HepG2 (cell line): ENCODE results near the gene ADAMTS13. TPM values are rescaled to one million over a fixed set of nuclear protein-coding genes. Genes with fewer than 3 reads are reported as not detected.

ENCODE experiments used
- CHCHD3 ChIP-seq: sonication (generic); formaldehyde crosslinking; IDR thresholded peaks from 2 replicates; pipeline ENCODE4 v1.8.0; 2022; ENCODE audit warnings: mild to moderate bottlenecking, missing genetic modification reagents, moderate library complexity
- FOXJ3 ChIP-seq: sonication (generic); formaldehyde crosslinking; IDR thresholded peaks from 2 replicates; pipeline ENCODE4 v1.4.0; 2020; ENCODE audit warnings: missing genetic modification reagents, mild to moderate bottlenecking, borderline replicate concordance
- HDAC1 ChIP-seq: sonication (generic); formaldehyde crosslinking; IDR thresholded peaks from 2 replicates; pipeline ENCODE4 v1.5.1; 2020; ENCODE audit warnings: mild to moderate bottlenecking, missing genetic modification reagents
- HES4 ChIP-seq: sonication (generic); formaldehyde crosslinking; IDR thresholded peaks from 2 replicates; pipeline ENCODE4 v1.9.0; 2021; ENCODE audit warnings: mild to moderate bottlenecking, missing genetic modification reagents, borderline replicate concordance
- HMG20A ChIP-seq: IDR thresholded peaks from 2 replicates; pipeline ENCODE4 v1.6.1; 2016; ENCODE audit warnings: borderline replicate concordance
- HOXA5 ChIP-seq: sonication (generic); formaldehyde crosslinking; IDR thresholded peaks from 2 replicates; pipeline ENCODE4 v1.4.0; 2020; ENCODE audit warnings: missing genetic modification reagents
- JUNB ChIP-seq: sonication (generic); formaldehyde crosslinking; IDR thresholded peaks from 2 replicates; pipeline ENCODE4 v1.8.0; 2022; ENCODE audit warnings: missing genetic modification reagents, mild to moderate bottlenecking, borderline replicate concordance
- KLF11 ChIP-seq: IDR thresholded peaks from 2 replicates; pipeline ENCODE4 v1.6.1; 2016; ENCODE audit warnings: missing compliant biosample characterization
- MED1 ChIP-seq: sonication (generic); formaldehyde crosslinking; IDR thresholded peaks from 2 replicates; pipeline ENCODE4 v1.4.0; 2020; ENCODE audit warnings: missing genetic modification reagents
- PLRG1 ChIP-seq: fragments of 450-650 bp; conservative IDR thresholded peaks from 2 replicates; pipeline ENCODE4 v1.6.1; 2016
- POLR2A ChIP-seq, 2 experiments: IDR thresholded peaks; 2 replicates each; pipeline ENCODE4 v1.6.1; 2011; ENCODE audit warnings: low read depth in 2 of 2, low read length in 2 of 2, mild to moderate bottlenecking in 1 of 2, moderate library complexity in 1 of 2; ENCODE audit not compliant: insufficient read depth in 1 of 2
- RBFOX2 ChIP-seq: fragments of 200-400 bp; formaldehyde crosslinking; IDR thresholded peaks from 2 replicates; pipeline ENCODE4 v1.6.1; 2017; ENCODE audit warnings: low read depth, mild to moderate bottlenecking, low read length
- SALL1 ChIP-seq: sonication (generic); formaldehyde crosslinking; IDR thresholded peaks from 2 replicates; pipeline ENCODE4 v1.8.0; 2022; ENCODE audit warnings: mild to moderate bottlenecking, missing genetic modification reagents
- SMAD9 ChIP-seq: sonication (generic); formaldehyde crosslinking; IDR thresholded peaks from 2 replicates; pipeline ENCODE4 v1.5.1; 2020; ENCODE audit warnings: mild to moderate bottlenecking, missing genetic modification reagents
- THAP11 ChIP-seq: IDR thresholded peaks from 2 replicates; pipeline ENCODE4 v1.6.1; 2016; ENCODE audit warnings: missing biosample characterization, missing genetic modification reagents
- TMF1 ChIP-seq: sonication (generic); formaldehyde crosslinking; IDR thresholded peaks from 2 replicates; pipeline ENCODE4 v1.8.1; 2022; ENCODE audit warnings: low read depth, missing genetic modification reagents
- ZBTB8A ChIP-seq: sonication (generic); formaldehyde crosslinking; IDR thresholded peaks from 2 replicates; pipeline ENCODE4 v1.4.0; 2020; ENCODE audit warnings: mild to moderate bottlenecking, low read depth, missing genetic modification reagents, borderline replicate concordance
- ZNF121 ChIP-seq: sonication (generic); formaldehyde crosslinking; IDR thresholded peaks from 2 replicates; pipeline ENCODE4 v1.5.0; 2020; ENCODE audit warnings: mild to moderate bottlenecking, missing genetic modification reagents
- ZNF124 ChIP-seq: sonication (generic); formaldehyde crosslinking; IDR thresholded peaks from 2 replicates; pipeline ENCODE4 v1.4.0; 2020; ENCODE audit warnings: missing genetic modification reagents
- ZNF549 ChIP-seq: sonication (generic); formaldehyde crosslinking; IDR thresholded peaks from 2 replicates; pipeline ENCODE4 v1.5.0; 2020; ENCODE audit warnings: missing genetic modification reagents
- ZNF713 ChIP-seq: sonication (generic); formaldehyde crosslinking; IDR thresholded peaks from 2 replicates; pipeline ENCODE4 v1.4.0; 2020; ENCODE audit warnings: mild to moderate bottlenecking, missing genetic modification reagents
- ZNF768 ChIP-seq: sonication (generic); formaldehyde crosslinking; IDR thresholded peaks from 2 replicates; pipeline ENCODE4 v1.4.0; 2020; ENCODE audit warnings: missing genetic modification reagents
- ZNF788 ChIP-seq: sonication (generic); formaldehyde crosslinking; IDR thresholded peaks from 2 replicates; pipeline ENCODE4 v1.5.0; 2020; ENCODE audit warnings: mild to moderate bottlenecking, missing genetic modification reagents, borderline replicate concordance
- ZNF816 ChIP-seq: sonication (generic); formaldehyde crosslinking; IDR thresholded peaks from 2 replicates; pipeline ENCODE4 v1.8.0; 2022; ENCODE audit warnings: missing genetic modification reagents, mild to moderate bottlenecking, borderline replicate concordance
- ZSCAN21 ChIP-seq: sonication (generic); formaldehyde crosslinking; IDR thresholded peaks from 2 replicates; pipeline ENCODE4 v1.8.0; 2022; ENCODE audit warnings: mild to moderate bottlenecking, missing genetic modification reagents, moderate library complexity, borderline replicate concordance
- polyA plus RNA-seq, 8 experiments: library from polyadenylated mRNA; depleted of rRNA in 3 of 8; stranded (reverse) in 7 of 8; unstranded in 1 of 8; fragments of >200 nt; fragmentation: Illumina TruSeq in 4 of 8; extraction: Trizol in 4 of 8; gene quantifications; 2 replicates each; pipeline versions ENCODE4 v1.2.1 to v1.2.3, GENCODE V29; 2011 to 2016; ENCODE audit warnings: low read depth in 4 of 8, missing spikeins in 1 of 8, mixed read lengths in 1 of 8; ENCODE audit not compliant: insufficient read depth in 1 of 8
- total RNA-seq, 5 experiments: library from RNA; depleted of rRNA; stranded (reverse); fragments of >200 nt; fragmentation: Illumina TruSeq; extraction: Trizol; gene quantifications; 2 replicates each; pipeline ENCODE4 v1.2.3, GENCODE V29; 2016; ENCODE audit warnings: low read depth in 1 of 5
- TF ChIP-seq, protein P1 (sequence below): sonication (generic); formaldehyde crosslinking; IDR thresholded peaks from 2 replicates; pipeline ENCODE4 v1.5.0; 2020; ENCODE audit warnings: missing genetic modification reagents, mild to moderate bottlenecking, borderline replicate concordance
- TF ChIP-seq, protein P2 (sequence below): sonication (generic); formaldehyde crosslinking; IDR thresholded peaks from 2 replicates; pipeline ENCODE4 v1.8.1; 2023; ENCODE audit warnings: mild to moderate bottlenecking, inconsistent platforms, moderate library complexity, missing genetic modification reagents, borderline replicate concordance

The ADAMTS13 gene
- total and polyA plus RNA-seq, 2 of the 13 experiments (the other 11 are each of a cell fraction or from before 2014, with no cell fraction given) = 0.91 to 4.5 TPM

DNA sequence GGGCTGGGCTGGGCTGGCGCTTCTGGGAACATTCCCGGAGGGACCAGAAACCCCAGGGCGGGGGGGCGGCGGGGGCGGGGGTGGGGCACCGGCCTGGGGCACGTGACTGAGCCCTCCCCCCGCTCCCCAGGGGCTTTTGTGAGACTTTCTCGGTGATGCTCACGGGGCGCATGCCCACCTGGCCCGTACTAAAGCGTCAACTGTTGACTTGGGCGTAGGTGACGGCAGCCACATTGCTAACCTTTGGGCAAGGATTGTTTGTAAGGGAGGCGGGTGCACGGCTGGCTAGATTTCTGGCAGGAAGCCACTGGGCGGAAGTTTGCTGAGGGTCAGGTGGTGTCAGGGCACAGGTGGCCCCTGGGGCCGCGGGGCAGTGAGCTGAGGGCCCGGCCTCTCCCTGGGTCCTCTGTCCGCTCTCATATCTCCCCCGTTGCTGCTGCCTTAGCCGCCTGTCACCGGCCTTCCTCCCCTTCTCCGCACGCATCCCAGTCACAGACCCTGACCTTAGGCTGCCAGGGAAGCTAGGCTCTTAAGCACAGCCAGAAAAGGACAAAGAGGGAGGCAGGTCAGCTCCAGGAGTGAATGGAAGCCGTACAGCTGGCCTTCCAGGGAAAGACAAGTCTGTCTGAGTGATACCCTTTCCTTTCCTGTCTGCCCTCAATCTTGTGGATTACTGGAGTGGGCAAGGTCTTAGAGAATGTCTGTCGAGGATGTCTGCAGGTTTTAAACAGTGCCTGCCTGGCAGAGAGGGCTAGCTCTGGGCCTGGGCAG is 38.4 kb downstream of the ADAMTS13 start (continued):
- TF ChIP-seq HES4 (CRISPR knock-in tag) (peak; percentile 8; the same call in 1 of the 2 replicates), ZBTB8A (CRISPR knock-in tag) (no peak), JUNB (CRISPR knock-in tag) (no peak), ZNF121 (peak; percentile 44; the same call in 1 of the 2 replicates), CHCHD3 (CRISPR knock-in tag) (no peak), ZNF549 (CRISPR knock-in tag) (no peak), HMG20A (CRISPR knock-in tag) (peak; percentile 48; the same call in 1 of the 2 replicates), ZNF768 (no peak), ZNF124 (CRISPR knock-in tag) (peak; percentile 38; the same call in 1 of the 2 replicates), ZNF713 (CRISPR knock-in tag) (no peak), TMF1 (CRISPR knock-in tag) (no peak; the same call in 1 of the 2 replicates), ZNF816 (CRISPR knock-in tag) (no peak), SMAD9 (CRISPR knock-in tag) (no peak), POLR2A (IDR thresholded peaks at IDR 0.05; ENCODE audit: insufficient read depth in 1 of 2, low read depth in 2 of 2, low read length in 2 of 2) (peak in 1 of 2 experiments; percentile 77; a peak in 2 of 4 replicates), ZNF788 (CRISPR knock-in tag) (peak; percentile 93; the same call in 1 of the 2 replicates), HDAC1 (peak; percentile 84), PLRG1 (no peak), SALL1 (CRISPR knock-in tag) (peak; percentile 79), MED1 (CRISPR knock-in tag) (peak; percentile 79), RBFOX2 (peak; percentile 14; the same call in 1 of the 2 replicates), FOXJ3 (CRISPR knock-in tag) (no peak), KLF11 (CRISPR knock-in tag) (no peak), HOXA5 (CRISPR knock-in tag) (0 out of 2 replicates have a peak, but pooled peaks have one; percentile 12), THAP11 (CRISPR knock-in tag) (peak; percentile 80), ZSCAN21 (CRISPR knock-in tag) (no peak)
- TF ChIP-seq, protein P1, sequence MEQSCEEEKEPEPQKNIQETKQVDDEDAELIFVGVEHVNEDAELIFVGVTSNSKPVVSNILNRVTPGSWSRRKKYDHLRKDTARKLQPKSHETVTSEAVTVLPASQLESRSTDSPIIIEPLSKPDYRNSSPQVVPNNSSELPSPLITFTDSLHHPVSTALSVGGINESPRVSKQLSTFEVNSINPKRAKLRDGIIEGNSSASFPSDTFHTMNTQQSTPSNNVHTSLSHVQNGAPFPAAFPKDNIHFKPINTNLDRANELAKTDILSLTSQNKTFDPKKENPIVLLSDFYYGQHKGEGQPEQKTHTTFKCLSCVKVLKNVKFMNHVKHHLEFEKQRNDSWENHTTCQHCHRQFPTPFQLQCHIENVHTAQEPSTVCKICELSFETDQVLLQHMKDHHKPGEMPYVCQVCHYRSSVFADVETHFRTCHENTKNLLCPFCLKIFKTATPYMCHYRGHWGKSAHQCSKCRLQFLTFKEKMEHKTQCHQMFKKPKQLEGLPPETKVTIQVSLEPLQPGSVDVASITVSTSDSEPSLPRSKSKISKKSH (CRISPR knock-in tag) = peak; percentile 40; the same call in 1 of the 2 replicates
- TF ChIP-seq, protein P2, sequence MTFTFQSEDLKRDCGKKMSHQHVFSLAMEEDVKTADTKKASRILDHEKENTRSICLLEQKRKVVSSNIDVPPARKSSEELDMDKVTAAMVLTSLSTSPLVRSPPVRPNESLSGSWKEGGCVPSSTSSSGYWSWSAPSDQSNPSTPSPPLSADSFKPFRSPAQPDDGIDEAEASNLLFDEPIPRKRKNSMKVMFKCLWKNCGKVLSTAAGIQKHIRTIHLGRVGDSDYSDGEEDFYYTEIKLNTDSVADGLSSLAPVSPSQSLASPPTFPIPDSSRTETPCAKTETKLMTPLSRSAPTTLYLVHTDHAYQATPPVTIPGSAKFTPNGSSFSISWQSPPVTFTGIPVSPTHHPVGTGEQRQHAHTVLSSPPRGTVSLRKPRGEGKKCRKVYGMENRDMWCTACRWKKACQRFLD = no peak
